Stimulated activated CD8-positive, alpha-beta memory T cell treated with anti-CD3 and anti-CD28 coated beads, Interleukin-15, amount 100 ng/mL, for 24 hours (primary cell): ENCODE results near the gene TDO2.

Source experiments
- DNase-seq: peaks from one replicate; pipeline ENCODE4 v3.0.0-alpha.2; 2020; ENCODE audit warnings: low read depth

The TDO2 gene

GRCh38 chr4:155954118-155954685, 50.7 kb downstream of the TDO2 start:
- DNase-seq = no peak

GRCh38 chr4:155954939-155955338, 51.4 kb downstream of the TDO2 start:
- no peak for DNase-seq

- no peak for DNase-seq
These were observed 53.0 kb downstream of the TDO2 start for GRCh38 chr4:155956461-155956860.

GRCh38 chr4:155959417-155959816, 55.9 kb downstream of the TDO2 start:
- no peak for DNase-seq

- no peak for DNase-seq
These were observed 57.0 kb downstream of the TDO2 start for GRCh38 chr4:155960522-155960921.

- no peak for DNase-seq
These were observed 58.1 kb downstream of the TDO2 start for GRCh38 chr4:155961575-155961974.

GRCh38 chr4:155962767-155963166, 59.3 kb downstream of the TDO2 start:
- DNase-seq = no peak

- no peak for DNase-seq
These were observed 60.8 kb downstream of the TDO2 start for GRCh38 chr4:155964016-155964891.

GRCh38 chr4:155966171-155966570, 62.7 kb downstream of the TDO2 start:
- no peak for DNase-seq

- no peak for DNase-seq
These were observed 63.4 kb downstream of the TDO2 start for GRCh38 chr4:155966731-155967395.
